Measurements from ENCODE around the gene PRPF40A.

The PRPF40A gene

DNA sequence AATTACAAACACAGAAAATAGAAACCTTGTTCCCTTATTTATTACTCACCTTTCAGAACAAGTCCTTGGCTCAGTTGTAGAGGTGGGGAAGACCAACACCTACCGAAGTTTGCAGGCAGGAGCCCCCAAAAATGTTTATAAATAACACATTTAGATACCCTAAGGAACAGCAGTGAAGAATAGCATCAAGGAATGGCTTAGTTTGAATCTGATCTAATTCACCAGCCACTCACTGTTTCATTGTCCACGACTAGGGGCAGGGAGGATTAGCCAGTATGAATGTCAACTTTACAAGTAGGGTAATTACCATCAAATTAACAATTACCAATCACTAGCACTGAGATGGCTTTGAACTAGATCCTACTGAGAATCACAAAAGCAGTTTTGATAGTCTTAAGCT is 65.4 kb downstream of the PRPF40A start:
- DNase-seq (ENCODE audit: low spot score), result no peak

DNA sequence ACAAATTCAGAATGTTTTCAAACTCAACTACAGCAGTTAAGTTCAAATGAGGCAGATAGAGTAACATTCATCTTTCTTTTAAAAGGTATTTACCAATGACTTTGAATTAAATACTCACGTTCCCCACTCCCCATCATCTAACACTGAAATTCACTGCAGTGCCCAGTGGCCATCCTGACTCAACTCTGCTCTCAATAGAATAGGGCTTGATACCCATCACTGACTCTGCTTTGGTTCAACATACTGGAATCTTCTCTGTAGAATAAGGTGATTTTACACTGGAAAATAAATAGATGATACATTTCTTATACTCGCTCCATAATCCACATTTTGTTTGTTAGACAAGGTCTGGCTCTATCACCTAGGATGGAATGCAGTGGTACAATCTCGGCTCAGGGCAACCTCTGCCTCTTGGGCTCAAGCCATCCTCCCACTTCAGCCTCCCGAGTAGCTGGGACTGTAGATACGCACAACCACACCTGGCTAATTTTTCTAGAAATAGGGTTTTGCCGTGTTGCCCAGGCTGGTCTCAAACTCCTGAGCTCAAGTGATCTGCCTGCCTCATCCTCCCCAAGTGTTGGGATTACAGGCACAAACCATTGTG is 66.4 kb downstream of the PRPF40A start:
- DNase-seq (ENCODE audit: low spot score), result no peak

DNA sequence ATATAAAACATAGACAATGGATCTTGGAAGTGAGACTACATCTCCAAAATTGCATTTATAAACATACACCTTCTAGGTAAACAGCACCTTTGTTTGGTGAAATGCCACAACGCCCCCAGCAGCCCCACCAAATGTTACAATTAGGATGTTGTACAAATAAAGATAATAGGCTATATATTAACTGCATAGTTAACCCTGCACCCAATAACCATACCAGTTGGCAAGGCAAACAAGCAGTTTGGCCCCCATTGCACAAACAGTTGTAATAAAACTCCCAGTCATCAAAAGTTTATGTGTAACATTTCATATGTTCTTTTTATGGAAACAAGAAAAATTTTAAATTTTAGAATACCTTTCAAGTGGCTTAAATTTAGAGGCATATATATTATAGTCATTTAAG is 67.3 kb downstream of the PRPF40A start:
- no peak for DNase-seq (ENCODE audit: low spot score)

DNA sequence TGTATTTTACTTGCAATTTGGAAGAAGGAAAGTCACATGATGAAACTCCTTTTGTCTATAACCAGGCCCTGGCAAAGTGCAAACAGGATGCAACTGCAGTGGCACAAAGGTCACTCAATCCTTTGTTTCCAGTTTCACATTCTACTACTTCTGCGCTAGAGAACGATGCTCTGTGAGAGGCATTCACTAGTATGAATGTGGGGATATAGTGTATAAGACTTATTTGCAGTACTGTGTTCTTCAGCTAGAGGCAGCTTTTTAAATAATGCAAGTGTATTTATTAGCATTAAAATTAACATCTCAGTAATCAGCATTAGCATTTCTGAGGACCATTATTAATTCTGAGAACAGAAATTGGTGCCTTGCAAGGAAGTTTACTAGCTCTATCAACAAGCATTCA is 68.9 kb downstream of the PRPF40A start:
- no peak for DNase-seq (ENCODE audit: low spot score)

DNA sequence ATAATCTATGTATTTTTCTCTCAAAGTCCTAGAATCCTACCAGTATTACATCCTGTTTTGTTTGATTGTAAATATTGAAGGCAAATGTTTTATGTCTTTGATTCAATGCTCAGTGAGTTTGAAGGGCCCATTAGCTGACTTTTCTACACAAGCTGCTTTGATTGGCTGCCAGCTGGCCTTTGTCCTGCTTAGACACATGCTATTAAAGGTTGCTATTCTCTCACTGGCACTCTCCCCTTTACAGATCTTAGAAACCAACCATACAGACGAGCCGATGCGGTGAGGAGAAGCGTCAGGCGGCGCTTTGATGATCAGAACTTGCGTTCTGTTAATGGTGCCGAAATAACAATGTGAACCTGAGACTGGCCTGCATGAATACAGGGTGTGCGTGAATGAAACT is 69.7 kb downstream of the PRPF40A start:
- DNase-seq (ENCODE audit: low spot score), result peak; percentile 28

DNA sequence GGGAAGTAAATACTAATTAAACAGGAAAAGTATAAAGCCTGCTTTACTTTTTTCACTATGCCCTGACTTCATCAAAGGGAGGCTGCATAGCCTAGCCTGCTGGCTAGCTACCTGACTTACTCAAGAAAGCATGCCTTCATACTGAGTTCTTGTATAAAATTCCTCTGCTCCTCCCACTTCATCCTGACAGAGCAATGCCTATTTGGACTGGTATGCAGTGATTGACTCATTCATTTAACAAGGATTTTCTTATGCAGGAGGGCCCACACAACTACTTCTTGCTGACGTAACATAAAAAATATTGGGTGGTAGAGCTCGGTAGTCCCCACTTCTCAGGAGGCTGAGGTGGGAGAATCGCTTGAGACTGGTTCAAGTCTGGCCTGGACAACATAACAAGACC is 70.5 kb downstream of the PRPF40A start:
- peak; percentile 97 for DNase-seq (ENCODE audit: low spot score)

DNA sequence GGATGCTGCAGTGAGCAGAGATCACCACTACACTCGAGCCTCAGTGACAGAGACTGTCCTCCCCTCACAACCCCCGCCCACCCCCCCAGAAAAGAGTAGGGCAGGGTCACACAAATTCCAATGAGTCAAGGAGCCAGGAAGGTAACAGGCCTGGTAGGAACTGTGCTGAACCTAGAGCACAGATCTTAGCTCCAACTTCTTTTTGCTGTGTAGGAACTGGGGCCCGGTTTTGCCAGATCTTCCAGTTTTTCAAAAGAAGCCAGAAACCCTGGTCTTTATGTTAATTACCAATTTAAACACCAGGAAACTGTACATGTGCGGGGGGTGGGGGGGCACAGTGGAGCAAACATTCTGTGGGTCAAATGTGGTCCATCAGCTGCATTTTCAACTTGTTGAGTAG is 71.0 kb downstream of the PRPF40A start:
- DNase-seq (ENCODE audit: low spot score), result no peak

DNA sequence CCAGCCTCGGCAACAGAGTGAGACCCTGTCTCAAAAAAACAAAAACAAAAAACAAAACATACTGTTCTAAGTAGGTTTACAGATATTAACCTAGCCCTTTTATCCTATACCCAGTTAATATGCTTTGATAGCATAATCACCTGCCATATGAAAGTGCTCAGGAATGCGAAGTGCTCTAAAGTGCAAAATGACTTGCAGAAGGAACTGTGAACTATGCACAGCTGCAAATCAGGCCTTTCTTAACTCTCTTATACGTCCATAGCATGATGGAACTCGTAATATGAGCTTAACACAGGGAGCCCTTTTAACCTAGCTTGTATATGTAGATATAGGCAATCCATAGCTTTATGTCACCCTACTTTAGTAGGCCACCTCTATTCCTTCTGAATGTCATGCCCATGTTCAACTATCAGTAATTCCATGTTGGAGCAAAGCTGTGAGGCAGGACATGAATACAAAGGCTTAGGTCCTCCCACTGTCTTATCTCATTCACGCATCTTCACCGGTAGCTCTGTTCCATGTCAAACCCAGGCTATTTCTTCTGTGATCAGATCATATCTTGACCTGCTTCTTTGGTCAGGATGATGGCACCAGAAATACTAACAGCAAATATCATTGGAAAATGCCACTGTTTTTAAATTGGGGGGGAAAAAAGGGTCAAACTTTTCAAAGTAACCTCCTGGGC is 72.9 kb downstream of the PRPF40A start:
- DNase-seq (ENCODE audit: low spot score), result no peak

DNA sequence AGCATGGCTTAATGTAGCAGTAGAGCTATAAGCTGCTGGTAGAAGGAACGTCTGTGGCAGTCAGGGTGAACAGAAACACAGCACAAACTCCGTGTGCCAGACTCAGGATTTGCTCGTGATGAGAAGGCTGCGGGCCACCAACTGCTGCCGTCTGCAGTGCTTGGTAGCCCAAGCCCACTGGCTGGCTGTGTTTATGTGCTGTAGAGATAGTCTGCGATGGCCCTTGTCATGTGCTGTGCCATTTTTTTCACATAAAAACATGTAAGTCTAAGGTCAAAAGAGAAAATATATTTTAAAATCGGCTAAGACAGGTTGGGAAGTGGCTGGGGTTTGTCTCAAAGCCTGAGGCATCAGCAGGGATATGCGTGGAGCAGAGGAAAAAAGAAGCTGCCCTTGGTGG is 78.7 kb downstream of the PRPF40A start:
- DNase-seq (ENCODE audit: low spot score), result no peak

DNA sequence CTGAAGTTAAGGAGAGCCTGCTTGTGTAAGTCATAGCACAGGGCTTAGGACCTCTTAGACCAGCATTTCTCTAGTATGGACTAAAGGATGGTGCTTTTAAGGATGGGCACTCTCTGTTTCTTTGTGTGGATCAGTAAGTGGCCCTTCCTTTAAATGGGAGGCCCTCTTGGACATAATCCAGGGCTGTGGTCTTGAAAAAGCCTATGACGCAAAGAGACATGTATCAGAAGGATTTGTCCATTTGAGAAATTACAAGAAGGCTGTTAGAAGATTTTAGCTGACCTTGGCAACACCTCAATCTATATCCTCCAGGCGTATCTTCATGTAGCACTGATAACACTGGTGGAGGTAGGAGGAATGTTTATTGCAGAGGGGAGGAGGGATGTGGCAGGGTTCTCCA is 79.2 kb downstream of the PRPF40A start:
- no peak for DNase-seq (ENCODE audit: low spot score)

DNA sequence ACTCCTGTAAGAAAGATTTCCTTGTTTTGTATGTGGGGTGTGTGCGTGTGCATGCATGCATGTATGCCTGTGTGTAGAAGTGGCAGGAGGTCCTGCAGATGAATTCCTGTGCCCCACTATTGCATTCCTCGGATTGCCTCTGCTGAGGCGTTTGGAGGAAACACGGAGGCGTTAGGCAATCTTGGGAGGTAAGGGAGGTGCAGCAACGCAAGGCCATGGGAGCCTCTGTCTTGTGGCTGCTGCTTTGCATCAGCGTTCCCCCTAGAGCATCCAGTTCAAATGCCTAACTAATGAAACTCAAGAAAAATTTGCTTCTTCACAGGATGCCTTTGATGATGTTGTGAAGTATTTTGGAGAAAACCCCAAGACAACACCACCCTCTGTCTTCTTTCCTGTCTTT is 80.0 kb downstream of the PRPF40A start:
- DNase-seq (ENCODE audit: low spot score), result no peak

DNA sequence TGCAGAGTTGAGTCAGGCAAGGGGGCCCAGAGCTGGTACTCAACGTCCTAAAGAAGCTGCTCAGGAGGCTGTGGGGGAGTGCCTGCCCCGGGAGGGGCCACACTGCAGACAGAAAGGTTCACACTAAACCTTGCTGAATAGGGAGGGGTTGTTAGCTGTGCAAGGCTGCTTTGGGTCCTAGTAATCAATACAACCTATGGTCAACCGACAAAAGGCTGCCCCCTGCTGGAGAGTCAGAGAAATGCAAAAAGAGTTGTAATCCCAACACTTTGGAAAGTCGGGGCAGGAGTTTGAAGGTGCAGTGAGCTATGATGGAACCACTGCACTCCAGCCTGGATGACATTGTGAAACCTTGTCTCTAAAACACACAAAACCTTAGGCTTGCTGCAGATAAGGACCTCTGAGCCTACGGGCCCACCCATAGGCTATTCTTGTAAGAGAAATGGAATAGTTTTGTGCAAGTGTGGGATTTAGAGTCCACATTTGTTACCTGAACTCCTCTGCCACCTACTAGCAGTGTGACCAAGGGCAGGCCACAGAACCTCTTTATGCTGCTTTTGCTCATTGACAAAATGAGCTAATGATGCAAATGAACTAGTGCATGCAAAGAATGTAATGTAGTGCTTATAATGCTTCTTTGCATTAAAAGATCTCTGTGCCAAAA is 81.5 kb downstream of the PRPF40A start:
- peak; percentile 51 for DNase-seq (ENCODE audit: low spot score)

DNA sequence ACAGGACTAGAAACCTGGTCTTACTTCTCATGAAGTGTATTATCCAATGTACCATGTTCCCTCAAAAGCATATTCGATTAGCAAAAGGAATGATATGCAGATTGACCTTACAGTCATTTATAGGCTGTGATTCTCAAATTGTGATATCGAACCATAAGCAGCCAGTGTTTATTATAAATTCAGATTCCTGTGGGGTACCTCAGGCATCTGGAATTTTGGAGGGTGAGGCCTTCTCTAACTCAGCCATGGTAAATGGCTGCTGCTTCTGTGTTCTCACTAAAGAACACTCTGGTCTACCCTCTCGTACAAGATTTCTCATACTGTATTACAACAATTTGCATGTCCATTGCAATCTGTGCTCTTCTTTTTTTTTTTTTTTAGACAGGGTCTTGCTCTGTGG is 84.5 kb downstream of the PRPF40A start:
- DNase-seq (ENCODE audit: low spot score), result no peak

DNA sequence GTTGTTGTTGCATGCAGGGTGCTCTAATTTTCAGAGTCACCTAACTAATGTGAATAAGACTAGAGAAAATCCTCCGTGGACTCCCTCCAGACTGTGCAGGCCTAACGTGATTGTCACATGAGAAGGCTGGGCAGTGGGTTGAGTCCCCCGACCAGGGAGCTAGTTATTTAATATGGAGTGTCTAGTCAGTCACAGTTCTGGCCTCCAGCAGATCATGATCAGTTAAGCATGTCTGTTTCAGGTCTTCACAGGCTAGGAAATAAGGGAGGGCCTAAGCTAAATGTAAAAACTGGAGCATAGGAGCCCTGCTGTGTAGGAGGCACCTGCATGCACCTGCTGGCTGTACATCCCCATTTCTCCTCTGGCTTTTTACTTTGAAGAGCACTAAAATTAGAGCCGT is 86.8 kb downstream of the PRPF40A start:
- no peak for DNase-seq (ENCODE audit: low spot score)

DNA sequence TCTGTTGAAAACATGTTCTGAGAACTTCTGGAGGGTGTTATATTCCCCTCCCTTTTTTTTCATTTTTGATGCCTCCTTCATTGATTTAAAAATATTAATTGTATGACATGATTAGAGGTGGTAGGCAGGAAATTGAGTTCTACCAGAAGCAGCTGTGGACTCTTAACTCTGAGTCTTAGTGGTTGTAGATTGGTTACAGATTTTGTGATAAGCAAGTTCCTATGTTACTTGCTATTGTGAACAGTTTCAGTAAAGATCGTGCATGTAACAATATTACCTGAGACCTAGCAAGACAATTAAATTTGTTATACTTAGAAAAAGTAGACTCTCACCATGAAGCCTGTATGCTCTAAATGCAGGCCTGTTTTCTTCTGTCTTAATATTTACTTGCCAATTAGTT is 88.1 kb downstream of the PRPF40A start:
- no peak for DNase-seq (ENCODE audit: low spot score)

DNA sequence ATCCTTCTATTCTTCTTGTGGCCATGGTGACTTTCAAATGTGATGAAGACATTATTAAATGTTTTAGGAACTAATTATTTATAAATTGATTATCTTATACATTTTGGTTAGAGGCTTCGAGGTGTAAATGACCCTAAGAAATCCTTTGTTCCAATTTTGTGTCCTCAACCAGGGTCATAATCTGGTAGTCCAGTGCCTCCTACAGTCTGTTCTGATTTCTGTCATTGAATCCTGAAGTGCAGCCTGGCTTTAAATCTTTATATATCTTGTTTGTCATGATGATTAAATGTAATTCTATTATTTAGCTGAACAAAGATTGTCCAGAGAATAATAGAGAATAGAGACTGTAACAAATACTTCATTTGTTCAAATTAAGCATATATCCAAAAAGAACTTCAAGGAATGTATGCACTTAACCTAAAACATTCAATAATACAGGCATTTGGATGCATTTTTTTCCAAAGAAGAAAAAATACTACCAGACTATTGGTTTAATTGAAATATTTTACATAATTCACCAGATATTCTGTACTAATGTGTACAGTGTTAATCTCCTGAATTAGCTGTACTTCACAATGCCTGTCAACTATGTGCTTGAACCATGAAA is 89.8 kb downstream of the PRPF40A start:
- DNase-seq (ENCODE audit: low spot score), result no peak

DNA sequence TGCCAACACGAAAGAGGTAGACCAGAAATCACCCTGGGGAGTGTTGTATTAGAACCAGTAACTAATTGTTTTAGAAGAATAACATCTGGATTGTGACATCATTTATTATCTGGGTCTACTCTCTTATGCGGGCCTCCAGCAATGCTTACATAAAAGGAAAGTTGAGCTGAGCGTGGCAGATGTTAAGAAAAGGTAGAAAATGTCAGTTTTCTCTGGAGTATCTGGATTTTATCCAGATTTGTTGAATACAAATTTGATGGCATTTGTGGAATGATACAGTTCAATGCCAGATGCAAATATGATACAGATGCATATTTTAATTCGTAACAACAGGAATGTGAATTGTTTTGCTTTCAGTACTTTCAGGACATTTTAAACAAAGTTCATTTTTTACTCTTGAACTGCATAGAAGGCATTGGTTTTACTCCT is 90.3 kb downstream of the PRPF40A start:
- no peak for DNase-seq (ENCODE audit: low spot score)

DNA sequence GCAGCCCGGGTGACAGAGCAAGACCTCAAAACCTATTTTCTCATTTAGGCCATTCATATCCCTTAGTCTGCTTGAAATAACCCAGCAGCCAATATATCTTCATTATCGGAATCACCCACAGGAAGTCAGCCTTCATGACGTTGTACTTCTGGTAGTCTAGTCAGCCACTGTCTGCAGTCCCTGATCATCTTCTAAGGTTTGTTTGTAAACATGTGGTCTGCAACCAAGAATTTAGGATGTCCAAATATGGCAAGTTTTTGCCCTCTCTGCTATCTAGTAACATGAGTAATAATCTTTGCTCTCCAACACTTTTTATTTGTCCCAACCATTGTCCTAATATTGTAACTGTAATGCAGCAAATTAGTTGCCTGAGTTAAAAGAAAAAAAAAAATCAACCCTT is 92.5 kb downstream of the PRPF40A start:
- no peak for DNase-seq (ENCODE audit: low spot score)

DNA sequence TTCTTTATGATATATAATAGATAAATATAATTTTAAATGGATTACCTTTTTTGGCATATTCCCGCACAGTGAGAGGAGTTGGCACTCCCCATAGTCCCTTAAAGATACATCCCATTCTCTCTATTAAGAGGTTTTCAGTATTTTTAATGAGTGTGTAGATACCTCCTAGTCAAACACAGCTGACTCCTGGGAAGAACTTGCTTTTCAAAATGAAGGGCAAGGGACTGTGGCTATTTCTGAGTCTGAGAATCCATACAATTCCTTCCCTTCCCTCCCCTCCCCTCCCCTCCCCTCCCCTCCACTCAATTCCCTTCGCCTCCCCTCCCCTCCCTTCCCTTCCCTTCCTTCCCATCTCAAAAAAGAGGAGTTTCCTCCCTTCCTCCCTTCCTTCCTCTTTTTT is 93.5 kb downstream of the PRPF40A start:
- no peak for DNase-seq (ENCODE audit: low spot score)

DNA sequence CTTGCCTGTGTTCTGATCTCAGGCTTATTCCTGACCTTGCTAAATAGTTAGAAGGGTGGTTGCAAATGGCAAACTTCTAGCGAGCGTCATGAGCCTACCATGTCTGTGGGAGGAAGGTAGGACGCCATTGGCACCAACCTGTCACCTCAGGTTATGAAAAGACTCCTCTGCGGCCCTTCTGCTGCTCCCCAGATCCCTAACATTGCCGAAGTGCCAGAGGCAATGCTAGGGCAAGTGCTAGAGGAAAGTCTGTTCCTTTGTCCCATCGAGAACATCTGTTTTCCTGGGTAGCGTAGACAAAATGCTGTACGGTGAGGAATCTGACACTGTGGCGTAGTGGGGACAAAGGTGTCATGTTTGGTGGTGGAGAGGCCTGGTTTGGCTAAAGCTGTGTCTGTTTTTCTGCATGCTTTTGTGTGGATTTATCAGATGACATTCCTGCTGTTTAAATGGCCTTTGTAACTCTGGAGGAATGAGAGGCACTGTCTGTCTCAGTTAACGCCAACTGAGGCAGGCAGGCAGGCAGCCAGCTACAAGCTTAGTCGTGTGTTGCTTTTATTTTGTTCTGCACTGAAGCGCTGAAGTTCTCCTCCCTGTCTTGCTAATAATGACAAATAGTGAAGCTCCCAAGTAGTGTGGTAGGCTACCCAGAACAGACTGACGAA is 94.1 kb downstream of the PRPF40A start:
- DNase-seq (ENCODE audit: low spot score), result no peak

DNA sequence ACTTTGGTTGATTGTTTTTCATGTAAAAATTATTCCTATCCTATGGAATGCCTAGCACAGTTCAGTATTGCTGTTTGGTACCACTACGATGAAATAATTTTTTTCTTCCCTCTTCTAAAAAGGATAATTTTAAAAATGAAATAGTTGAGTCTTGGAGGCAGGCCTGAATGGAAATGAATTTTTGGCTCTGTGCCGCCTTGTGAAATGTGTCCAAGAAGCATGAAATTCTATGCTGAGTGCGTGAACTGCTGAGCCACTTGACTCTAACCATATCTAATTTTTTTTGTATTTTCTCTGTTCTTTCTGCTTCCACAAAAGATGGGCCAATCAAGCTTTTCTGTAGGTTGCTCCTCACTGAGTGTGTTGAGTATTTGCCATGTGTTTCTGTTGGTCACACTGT is 95.0 kb downstream of the PRPF40A start:
- DNase-seq (ENCODE audit: low spot score), result no peak

DNA sequence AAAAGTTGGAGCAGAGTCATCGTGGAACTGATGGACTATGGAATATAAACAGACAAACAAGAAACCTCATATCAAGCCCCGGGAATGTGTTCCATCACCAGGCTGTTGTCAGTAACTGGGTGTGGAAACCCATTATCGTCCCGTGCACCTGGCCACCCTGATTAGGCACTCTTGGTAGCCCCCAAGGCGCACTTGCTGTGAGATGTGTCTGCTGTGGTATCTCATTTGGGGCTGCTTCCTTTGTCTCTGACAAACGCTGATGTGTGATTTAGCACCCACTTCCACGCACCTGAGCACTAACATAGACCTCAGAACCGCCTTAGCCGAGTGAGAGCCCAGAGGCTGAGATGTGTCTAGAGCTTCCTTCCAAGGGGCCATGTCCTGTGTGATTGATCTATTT is 96.3 kb downstream of the PRPF40A start:
- DNase-seq (ENCODE audit: low spot score), result no peak

DNA sequence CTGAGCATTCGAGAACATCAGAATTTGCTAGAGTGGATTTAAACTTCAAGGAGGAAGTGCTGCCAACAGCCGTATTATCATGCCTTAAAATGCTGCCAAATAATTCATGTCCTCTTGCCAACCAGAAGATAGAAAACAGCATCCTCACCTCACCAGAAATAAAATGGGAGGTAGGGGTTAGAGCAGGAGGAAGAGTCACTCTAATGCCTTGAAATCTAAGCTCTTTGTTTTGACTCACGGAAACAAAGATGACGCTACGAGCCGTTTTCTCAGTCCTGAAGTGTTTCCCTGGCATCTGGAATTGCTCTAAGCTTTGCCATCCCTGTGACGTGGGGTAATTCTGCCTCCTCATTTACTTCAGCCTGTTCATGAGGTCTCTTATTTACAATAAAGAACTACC is 97.1 kb downstream of the PRPF40A start:
- DNase-seq (ENCODE audit: low spot score), result no peak

Measured in COLO829 (cell line).